GM23338 (cell line): ENCODE results near the gene CCAR1. TPM values are rescaled to one million over a fixed set of nuclear protein-coding genes. Genes with fewer than 3 reads are reported as not detected.

Experiments
- ATAC-seq: fragments of 200-7000 bp; cut with Tn5 transposase; 3 replicates; pipeline ENCODE4 v1.9.1; 2020
- DNase-seq: peaks from one replicate; pipeline ENCODE4 v3.0.0-alpha.2; 2015; ENCODE audit warnings: low spot score
- H2AFZ ChIP-seq: fragments of 200-600 bp; sonication (generic); 2 replicates; pipeline ENCODE4 v1.8.0; 2016; ENCODE audit warnings: antibody characterized with exemption, mild to moderate bottlenecking, moderate library complexity
- H3F3A ChIP-seq: fragments of 200-600 bp; sonication (generic); replicated peaks from 2 replicates; pipeline ENCODE4 v1.8.0; 2017; ENCODE audit warnings: antibody characterized with exemption, mixed run types, low read depth
- H3K27ac ChIP-seq: fragments of 200-600 bp; sonication (generic); 2 replicates; pipeline ENCODE4 v1.6.1; 2016; ENCODE audit warnings: low read depth
- H3K27me3 ChIP-seq: fragments of 200-600 bp; sonication (generic); 2 replicates; pipeline ENCODE4 v1.8.0; 2016; ENCODE audit warnings: mild to moderate bottlenecking, mixed run types, moderate library complexity; ENCODE audit not compliant: insufficient read depth
- H3K36me3 ChIP-seq: fragments of 200-600 bp; sonication (generic); 2 replicates; pipeline ENCODE4 v1.8.0; 2016; ENCODE audit warnings: mild to moderate bottlenecking; ENCODE audit not compliant: insufficient read depth
- H3K4me1 ChIP-seq: fragments of 200-600 bp; sonication (generic); 2 replicates; pipeline ENCODE4 v1.8.0; 2016; ENCODE audit warnings: mild to moderate bottlenecking, moderate library complexity; ENCODE audit not compliant: insufficient read depth
- H3K4me2 ChIP-seq: fragments of 200-600 bp; sonication (generic); 2 replicates; pipeline ENCODE4 v1.7.1; 2017; ENCODE audit warnings: mixed run types
- H3K4me3 ChIP-seq: fragments of 200-600 bp; sonication (generic); 2 replicates; pipeline ENCODE4 v1.6.1; 2016; ENCODE audit warnings: mixed run types
- H3K79me2 ChIP-seq: fragments of 200-600 bp; sonication (generic); replicated peaks from 2 replicates; pipeline ENCODE4 v1.8.0; 2017; ENCODE audit warnings: mild to moderate bottlenecking; ENCODE audit not compliant: insufficient read depth
- H3K9me2 ChIP-seq: fragments of 200-600 bp; sonication (generic); 2 replicates; pipeline ENCODE4 v1.8.0; 2017; ENCODE audit not compliant: insufficient read depth
- H4K20me1 ChIP-seq: fragments of 200-600 bp; sonication (generic); replicated peaks from 2 replicates; pipeline ENCODE4 v1.8.0; 2017; ENCODE audit warnings: mild to moderate bottlenecking; ENCODE audit not compliant: insufficient read depth
- H3K27ac Mint-ChIP-seq: 2 replicates; pipeline ENCODE4 v1.8.0; 2020; ENCODE audit warnings: inconsistent platforms, mild to moderate bottlenecking, moderate library complexity, mixed read lengths
- H3K27me3 Mint-ChIP-seq: 3 replicates; pipeline ENCODE4 v1.8.0; 2022; ENCODE audit warnings: low read depth, mild to moderate bottlenecking, moderate library complexity, mixed read lengths, inconsistent platforms; ENCODE audit not compliant: insufficient read depth, poor library complexity
- H3K36me3 Mint-ChIP-seq: 3 replicates; pipeline ENCODE4 v1.8.0; 2021; ENCODE audit warnings: low read depth, mild to moderate bottlenecking, inconsistent platforms, moderate library complexity, mixed read lengths
- H3K4me1 Mint-ChIP-seq: 3 replicates; pipeline ENCODE4 v1.8.0; 2020; ENCODE audit warnings: mild to moderate bottlenecking, inconsistent platforms, mixed read lengths
- H3K4me3 Mint-ChIP-seq: 3 replicates; pipeline ENCODE4 v1.8.0; 2021; ENCODE audit warnings: moderate library complexity, mild to moderate bottlenecking, inconsistent platforms, mixed read lengths
- H3K9me3 Mint-ChIP-seq: 3 replicates; pipeline ENCODE4 v1.8.0; 2020; ENCODE audit warnings: moderate library complexity, mild to moderate bottlenecking, inconsistent platforms, mixed read lengths
- CREB1 ChIP-seq: fragments of 250-450 bp; sonication (Bioruptor Pico); IDR thresholded peaks from 2 replicates; pipeline ENCODE4 v1.5.0; 2020; ENCODE audit warnings: low read depth, mild to moderate bottlenecking, moderate library complexity
- EZH2 ChIP-seq: fragments of 200-600 bp; sonication (generic); IDR thresholded peaks from one replicate; pipeline ENCODE4 v1.8.0; 2017; ENCODE audit warnings: antibody characterized with exemption, mild to moderate bottlenecking, low read depth; ENCODE audit not compliant: unreplicated experiment
- EZH2phosphoT487 ChIP-seq: fragments of 200-600 bp; sonication (generic); IDR thresholded peaks from one replicate; pipeline ENCODE4 v1.8.1; 2018; ENCODE audit warnings: antibody characterized with exemption; ENCODE audit not compliant: unreplicated experiment
- JUNB ChIP-seq: IDR thresholded peaks from one replicate; pipeline ENCODE4 v1.6.1; 2016; ENCODE audit warnings: antibody characterized with exemption; ENCODE audit not compliant: unreplicated experiment
- NANOG ChIP-seq: IDR thresholded peaks from 2 replicates; pipeline ENCODE4 v1.6.1; 2016; ENCODE audit warnings: antibody characterized with exemption, borderline replicate concordance
- POLR2AphosphoS5 ChIP-seq: IDR thresholded peaks from 2 replicates; pipeline ENCODE4 v1.6.1; 2016; ENCODE audit warnings: antibody characterized with exemption, low read depth
- STAT1 ChIP-seq: IDR thresholded peaks from one replicate; pipeline ENCODE4 v1.6.1; 2016; ENCODE audit warnings: antibody characterized with exemption; ENCODE audit not compliant: unreplicated experiment
- ZNF114 ChIP-seq: fragments of 250-450 bp; sonication (Bioruptor Pico); IDR thresholded peaks from 2 replicates; pipeline ENCODE4 v1.5.0; 2020; ENCODE audit warnings: mild to moderate bottlenecking, moderate library complexity
- ZNF331 ChIP-seq: fragments of 250-450 bp; sonication (Bioruptor Pico); IDR thresholded peaks from 2 replicates; pipeline ENCODE4 v1.5.0; 2020; ENCODE audit warnings: low read depth, mild to moderate bottlenecking, moderate library complexity
- polyA plus RNA-seq: library from polyadenylated mRNA; unstranded; fragments of >200 nt; fragmentation: Nextera tagmentation; extraction: Ambion mirVana; gene quantifications from 2 replicates; pipeline ENCODE4 v1.2.1, GENCODE V29; 2016
- total RNA-seq: library from RNA; depleted of rRNA; stranded (reverse); fragments of >200 nt; shearing (Covaris generic); gene quantifications from 2 replicates; pipeline ENCODE4 v1.2.3, GENCODE V29; 2014
- TF ChIP-seq, protein P1 (sequence below), 2 experiments: fragments of 200-600 bp in 1 of 2; sonication (generic) in 1 of 2; conservative IDR thresholded peaks; 2 replicates each; pipeline versions ENCODE4 v1.5.1 to v1.6.1; 2016 to 2017; ENCODE audit warnings: antibody characterized with exemption in 2 of 2, low read depth in 2 of 2, mild to moderate bottlenecking in 2 of 2, moderate library complexity in 1 of 2
- TF ChIP-seq, protein P2 (sequence below): IDR thresholded peaks from one replicate; pipeline ENCODE4 v1.6.1; 2018; ENCODE audit warnings: antibody characterized with exemption; ENCODE audit not compliant: unreplicated experiment
- TF ChIP-seq, protein P3 (sequence below): IDR thresholded peaks from 2 replicates; pipeline ENCODE4 v1.6.1; 2016; ENCODE audit warnings: antibody characterized with exemption
- TF ChIP-seq, protein P4 (sequence below): fragments of 250-450 bp; sonication (Bioruptor Pico); IDR thresholded peaks from 2 replicates; pipeline ENCODE4 v1.5.0; 2020; ENCODE audit warnings: mild to moderate bottlenecking, moderate library complexity

The CCAR1 gene
- total and polyA plus RNA-seq, 2 experiments from 2014 or later = 118 to 121 TPM

DNA sequence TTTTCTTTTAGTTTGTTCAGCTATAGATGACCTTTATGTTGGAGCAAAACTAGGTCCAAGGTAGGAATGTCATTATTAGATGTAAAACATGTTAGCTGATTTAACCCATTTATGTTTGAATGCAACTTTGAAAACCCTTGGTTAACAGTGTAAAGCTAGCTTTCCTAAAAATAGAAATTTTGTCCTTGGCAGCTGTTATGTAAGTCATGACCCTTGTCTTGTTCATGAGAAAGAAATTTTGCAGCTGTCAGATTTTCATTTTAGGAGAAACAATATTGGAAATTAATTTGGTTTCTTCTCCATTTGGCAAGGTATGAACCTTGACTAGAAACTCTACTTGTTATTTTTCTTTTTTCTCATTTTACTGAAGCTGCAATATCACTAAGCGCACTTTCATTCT lies 23.9 kb upstream of the CCAR1 start:
- Histone ChIP-seq H3K4me3 (no peak overlapping the region), H3K4me2 (no peak overlapping the region), H3K36me3 (peaks cover 3% of the 10 kb centered on the region; the same call in 1 of the 2 replicates), H3K4me1 (no peaks in the 10 kb centered on the region), H3K79me2 (no peaks in the 10 kb centered on the region), H3K27me3 (no peaks in the 10 kb centered on the region), H3K9me2 (no peaks in the 10 kb centered on the region), H4K20me1 (no peaks in the 10 kb centered on the region), H3K27ac (no peak overlapping the region), H2AFZ (no peak overlapping the region), H3F3A (no peaks in the 10 kb centered on the region)
- ATAC-seq = no peak
- no peaks in the 10 kb centered on the region for H3K27me3 Mint-ChIP-seq
- no peaks in the 10 kb centered on the region for H3K9me3 Mint-ChIP-seq
- H3K4me3 Mint-ChIP-seq = no peak overlapping the region
- H3K27ac Mint-ChIP-seq = no peak overlapping the region
- no peaks in the 10 kb centered on the region; the same call in 2 of the 3 replicates for H3K4me1 Mint-ChIP-seq
- H3K36me3 Mint-ChIP-seq = no peaks in the 10 kb centered on the region; the same call in 2 of the 3 replicates
- TF ChIP-seq, protein P1, sequence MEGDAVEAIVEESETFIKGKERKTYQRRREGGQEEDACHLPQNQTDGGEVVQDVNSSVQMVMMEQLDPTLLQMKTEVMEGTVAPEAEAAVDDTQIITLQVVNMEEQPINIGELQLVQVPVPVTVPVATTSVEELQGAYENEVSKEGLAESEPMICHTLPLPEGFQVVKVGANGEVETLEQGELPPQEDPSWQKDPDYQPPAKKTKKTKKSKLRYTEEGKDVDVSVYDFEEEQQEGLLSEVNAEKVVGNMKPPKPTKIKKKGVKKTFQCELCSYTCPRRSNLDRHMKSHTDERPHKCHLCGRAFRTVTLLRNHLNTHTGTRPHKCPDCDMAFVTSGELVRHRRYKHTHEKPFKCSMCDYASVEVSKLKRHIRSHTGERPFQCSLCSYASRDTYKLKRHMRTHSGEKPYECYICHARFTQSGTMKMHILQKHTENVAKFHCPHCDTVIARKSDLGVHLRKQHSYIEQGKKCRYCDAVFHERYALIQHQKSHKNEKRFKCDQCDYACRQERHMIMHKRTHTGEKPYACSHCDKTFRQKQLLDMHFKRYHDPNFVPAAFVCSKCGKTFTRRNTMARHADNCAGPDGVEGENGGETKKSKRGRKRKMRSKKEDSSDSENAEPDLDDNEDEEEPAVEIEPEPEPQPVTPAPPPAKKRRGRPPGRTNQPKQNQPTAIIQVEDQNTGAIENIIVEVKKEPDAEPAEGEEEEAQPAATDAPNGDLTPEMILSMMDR (conservative IDR thresholded peaks at IDR 0.05; ENCODE audit: low read depth in 2 of 2) = no peak
- TF ChIP-seq, protein P2, sequence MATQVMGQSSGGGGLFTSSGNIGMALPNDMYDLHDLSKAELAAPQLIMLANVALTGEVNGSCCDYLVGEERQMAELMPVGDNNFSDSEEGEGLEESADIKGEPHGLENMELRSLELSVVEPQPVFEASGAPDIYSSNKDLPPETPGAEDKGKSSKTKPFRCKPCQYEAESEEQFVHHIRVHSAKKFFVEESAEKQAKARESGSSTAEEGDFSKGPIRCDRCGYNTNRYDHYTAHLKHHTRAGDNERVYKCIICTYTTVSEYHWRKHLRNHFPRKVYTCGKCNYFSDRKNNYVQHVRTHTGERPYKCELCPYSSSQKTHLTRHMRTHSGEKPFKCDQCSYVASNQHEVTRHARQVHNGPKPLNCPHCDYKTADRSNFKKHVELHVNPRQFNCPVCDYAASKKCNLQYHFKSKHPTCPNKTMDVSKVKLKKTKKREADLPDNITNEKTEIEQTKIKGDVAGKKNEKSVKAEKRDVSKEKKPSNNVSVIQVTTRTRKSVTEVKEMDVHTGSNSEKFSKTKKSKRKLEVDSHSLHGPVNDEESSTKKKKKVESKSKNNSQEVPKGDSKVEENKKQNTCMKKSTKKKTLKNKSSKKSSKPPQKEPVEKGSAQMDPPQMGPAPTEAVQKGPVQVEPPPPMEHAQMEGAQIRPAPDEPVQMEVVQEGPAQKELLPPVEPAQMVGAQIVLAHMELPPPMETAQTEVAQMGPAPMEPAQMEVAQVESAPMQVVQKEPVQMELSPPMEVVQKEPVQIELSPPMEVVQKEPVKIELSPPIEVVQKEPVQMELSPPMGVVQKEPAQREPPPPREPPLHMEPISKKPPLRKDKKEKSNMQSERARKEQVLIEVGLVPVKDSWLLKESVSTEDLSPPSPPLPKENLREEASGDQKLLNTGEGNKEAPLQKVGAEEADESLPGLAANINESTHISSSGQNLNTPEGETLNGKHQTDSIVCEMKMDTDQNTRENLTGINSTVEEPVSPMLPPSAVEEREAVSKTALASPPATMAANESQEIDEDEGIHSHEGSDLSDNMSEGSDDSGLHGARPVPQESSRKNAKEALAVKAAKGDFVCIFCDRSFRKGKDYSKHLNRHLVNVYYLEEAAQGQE = no peak
- TF ChIP-seq STAT1 (no peak), EZH2 (no peak), POLR2AphosphoS5 (no peak), EZH2phosphoT487 (no peak), ZNF114 (CRISPR knock-in tag) (no peak), NANOG (no peak), CREB1 (CRISPR knock-in tag) (no peak), JUNB (no peak), ZNF331 (no peak)
- TF ChIP-seq, protein P3, sequence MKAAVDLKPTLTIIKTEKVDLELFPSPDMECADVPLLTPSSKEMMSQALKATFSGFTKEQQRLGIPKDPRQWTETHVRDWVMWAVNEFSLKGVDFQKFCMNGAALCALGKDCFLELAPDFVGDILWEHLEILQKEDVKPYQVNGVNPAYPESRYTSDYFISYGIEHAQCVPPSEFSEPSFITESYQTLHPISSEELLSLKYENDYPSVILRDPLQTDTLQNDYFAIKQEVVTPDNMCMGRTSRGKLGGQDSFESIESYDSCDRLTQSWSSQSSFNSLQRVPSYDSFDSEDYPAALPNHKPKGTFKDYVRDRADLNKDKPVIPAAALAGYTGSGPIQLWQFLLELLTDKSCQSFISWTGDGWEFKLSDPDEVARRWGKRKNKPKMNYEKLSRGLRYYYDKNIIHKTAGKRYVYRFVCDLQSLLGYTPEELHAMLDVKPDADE = no peak
- TF ChIP-seq, protein P4, sequence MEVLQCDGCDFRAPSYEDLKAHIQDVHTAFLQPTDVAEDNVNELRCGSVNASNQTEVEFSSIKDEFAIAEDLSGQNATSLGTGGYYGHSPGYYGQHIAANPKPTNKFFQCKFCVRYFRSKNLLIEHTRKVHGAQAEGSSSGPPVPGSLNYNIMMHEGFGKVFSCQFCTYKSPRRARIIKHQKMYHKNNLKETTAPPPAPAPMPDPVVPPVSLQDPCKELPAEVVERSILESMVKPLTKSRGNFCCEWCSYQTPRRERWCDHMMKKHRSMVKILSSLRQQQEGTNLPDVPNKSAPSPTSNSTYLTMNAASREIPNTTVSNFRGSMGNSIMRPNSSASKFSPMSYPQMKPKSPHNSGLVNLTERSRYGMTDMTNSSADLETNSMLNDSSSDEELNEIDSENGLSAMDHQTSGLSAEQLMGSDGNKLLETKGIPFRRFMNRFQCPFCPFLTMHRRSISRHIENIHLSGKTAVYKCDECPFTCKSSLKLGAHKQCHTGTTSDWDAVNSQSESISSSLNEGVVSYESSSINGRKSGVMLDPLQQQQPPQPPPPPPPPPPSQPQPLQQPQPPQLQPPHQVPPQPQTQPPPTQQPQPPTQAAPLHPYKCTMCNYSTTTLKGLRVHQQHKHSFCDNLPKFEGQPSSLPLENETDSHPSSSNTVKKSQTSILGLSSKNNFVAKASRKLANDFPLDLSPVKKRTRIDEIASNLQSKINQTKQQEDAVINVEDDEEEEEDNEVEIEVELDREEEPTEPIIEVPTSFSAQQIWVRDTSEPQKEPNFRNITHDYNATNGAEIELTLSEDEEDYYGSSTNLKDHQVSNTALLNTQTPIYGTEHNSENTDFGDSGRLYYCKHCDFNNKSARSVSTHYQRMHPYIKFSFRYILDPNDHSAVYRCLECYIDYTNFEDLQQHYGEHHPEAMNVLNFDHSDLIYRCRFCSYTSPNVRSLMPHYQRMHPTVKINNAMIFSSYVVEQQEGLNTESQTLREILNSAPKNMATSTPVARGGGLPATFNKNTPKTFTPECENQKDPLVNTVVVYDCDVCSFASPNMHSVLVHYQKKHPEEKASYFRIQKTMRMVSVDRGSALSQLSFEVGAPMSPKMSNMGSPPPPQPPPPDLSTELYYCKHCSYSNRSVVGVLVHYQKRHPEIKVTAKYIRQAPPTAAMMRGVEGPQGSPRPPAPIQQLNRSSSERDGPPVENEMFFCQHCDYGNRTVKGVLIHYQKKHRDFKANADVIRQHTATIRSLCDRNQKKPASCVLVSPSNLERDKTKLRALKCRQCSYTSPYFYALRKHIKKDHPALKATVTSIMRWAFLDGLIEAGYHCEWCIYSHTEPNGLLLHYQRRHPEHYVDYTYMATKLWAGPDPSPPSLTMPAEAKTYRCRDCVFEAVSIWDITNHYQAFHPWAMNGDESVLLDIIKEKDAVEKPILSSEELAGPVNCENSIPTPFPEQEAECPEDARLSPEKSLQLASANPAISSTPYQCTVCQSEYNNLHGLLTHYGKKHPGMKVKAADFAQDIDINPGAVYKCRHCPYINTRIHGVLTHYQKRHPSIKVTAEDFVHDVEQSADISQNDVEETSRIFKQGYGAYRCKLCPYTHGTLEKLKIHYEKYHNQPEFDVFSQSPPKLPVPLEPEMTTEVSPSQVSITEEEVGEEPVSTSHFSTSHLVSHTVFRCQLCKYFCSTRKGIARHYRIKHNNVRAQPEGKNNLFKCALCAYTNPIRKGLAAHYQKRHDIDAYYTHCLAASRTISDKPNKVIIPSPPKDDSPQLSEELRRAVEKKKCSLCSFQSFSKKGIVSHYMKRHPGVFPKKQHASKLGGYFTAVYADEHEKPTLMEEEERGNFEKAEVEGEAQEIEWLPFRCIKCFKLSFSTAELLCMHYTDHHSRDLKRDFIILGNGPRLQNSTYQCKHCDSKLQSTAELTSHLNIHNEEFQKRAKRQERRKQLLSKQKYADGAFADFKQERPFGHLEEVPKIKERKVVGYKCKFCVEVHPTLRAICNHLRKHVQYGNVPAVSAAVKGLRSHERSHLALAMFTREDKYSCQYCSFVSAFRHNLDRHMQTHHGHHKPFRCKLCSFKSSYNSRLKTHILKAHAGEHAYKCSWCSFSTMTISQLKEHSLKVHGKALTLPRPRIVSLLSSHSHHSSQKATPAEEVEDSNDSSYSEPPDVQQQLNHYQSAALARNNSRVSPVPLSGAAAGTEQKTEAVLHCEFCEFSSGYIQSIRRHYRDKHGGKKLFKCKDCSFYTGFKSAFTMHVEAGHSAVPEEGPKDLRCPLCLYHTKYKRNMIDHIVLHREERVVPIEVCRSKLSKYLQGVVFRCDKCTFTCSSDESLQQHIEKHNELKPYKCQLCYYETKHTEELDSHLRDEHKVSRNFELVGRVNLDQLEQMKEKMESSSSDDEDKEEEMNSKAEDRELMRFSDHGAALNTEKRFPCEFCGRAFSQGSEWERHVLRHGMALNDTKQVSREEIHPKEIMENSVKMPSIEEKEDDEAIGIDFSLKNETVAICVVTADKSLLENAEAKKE (CRISPR knock-in tag) = no peak
- DNase-seq = no peak
